Kidney (tissue), 14 donors: ENCODE results near the gene FXYD4. TPM values are rescaled to one million over a fixed set of nuclear protein-coding genes. Genes with fewer than 3 reads are reported as not detected.

ENCODE experiments used
- DNase-seq, 5 donors: peaks; one replicate each; pipeline ENCODE4 v3.0.0-alpha.2; 2013 to 2020
- FAIRE-seq: peaks from 2 replicates; lab custom pipeline; 2012; peaks lifted over from hg19 to GRCh38; lab: Jason Lieb, UNC
- H3K27ac ChIP-seq, 2 donors: one replicate each; pipeline ENCODE4 v1.7.0; 2013; ENCODE audit warnings: low read depth in 2 of 2, low read length in 2 of 2, inconsistent platforms in 1 of 2
- H3K27me3 ChIP-seq: one replicate; pipeline ENCODE4 v1.7.1; 2013; ENCODE audit warnings: low read length, inconsistent platforms; ENCODE audit not compliant: control insufficient read depth, insufficient read depth
- H3K36me3 ChIP-seq, 3 donors: one replicate each; pipeline versions ENCODE4 v1.7.0 to v1.7.1; 2013; ENCODE audit warnings: low read length in 3 of 3, control low read depth in 1 of 3, inconsistent platforms in 1 of 3; ENCODE audit not compliant: insufficient read depth in 3 of 3, control insufficient read depth in 2 of 3
- H3K4me1 ChIP-seq, 3 donors: one replicate each; pipeline versions ENCODE4 v1.7.0 to v1.7.1; 2013; ENCODE audit warnings: low read length in 3 of 3, inconsistent platforms in 1 of 3, low read depth in 1 of 3; ENCODE audit not compliant: control insufficient read depth in 2 of 3, insufficient read depth in 2 of 3
- H3K4me3 ChIP-seq, 3 donors: one replicate each; pipeline versions ENCODE4 v1.7.0 to v1.8.1; 2013; ENCODE audit warnings: low read length in 3 of 3, control low read depth in 1 of 3, inconsistent platforms in 1 of 3
- H3K9ac ChIP-seq, 3 donors: one replicate each; pipeline versions ENCODE4 v1.7.0 to v1.7.1; 2013; ENCODE audit warnings: low read length in 3 of 3, control low read depth in 1 of 3, inconsistent platforms in 1 of 3
- H3K9me3 ChIP-seq, 3 donors: one replicate each; pipeline versions ENCODE4 v1.7.0 to v1.7.1; 2013; ENCODE audit warnings: low read length in 3 of 3, control low read depth in 1 of 3, inconsistent platforms in 1 of 3; ENCODE audit not compliant: control insufficient read depth in 2 of 3, insufficient read depth in 1 of 3
- CTCF ChIP-seq: IDR thresholded peaks from 3 replicates; pipeline ENCODE4 v1.5.1; 2012; ENCODE audit warnings: mild to moderate bottlenecking, moderate library complexity, borderline replicate concordance; ENCODE audit not compliant: insufficient read depth; ENCODE audit errors: extremely low read depth
- intact Hi-C: fragments of 100-400 bp; cut with DNase I; formaldehyde crosslinking; loops from one replicate; pipeline ENCODE4 v1.11.1; 2022
- polyA plus RNA-seq: library from polyadenylated mRNA; stranded (reverse); fragments of 350-450 nt; fragmentation: Illumina TruSeq; extraction: RNeasy Lipid Tissue Mini Kit (QIAGEN cat#74804); gene quantifications from one replicate; pipeline ENCODE4 v1.2.3, GENCODE V29; 2014; ENCODE audit warnings: low read depth, low replicate concordance; ENCODE audit not compliant: insufficient read depth
- total RNA-seq: library from RNA; stranded (reverse); fragmentation: NEBNext Ultra II Directional; extraction: Animal tissue kit (Norgen Biotek cat#: 25700); gene quantifications from one replicate; pipeline ENCODE4 v1.2.1, GENCODE V29; 2021
- donor health status: control.
- donor health status: control.
- donor health status: control.
- donor health status: control.
- donor health status: control.
- donor health status: DM: yes; HTN: yes; CAD: no.
- donor health status: Normal renal cell carcinoma (clear cell type).

FXYD4 gene
- total and polyA plus RNA-seq, 2 donors from 2014 or later, result 109 to 392 TPM

GRCh38 chr10:43377424-43377883 is 6.0 kb downstream of the FXYD4 start:
- Histone ChIP-seq H3K9ac (no peak overlapping the region), H3K36me3 (no peaks in the 10 kb centered on the region), H3K4me3 (no peak overlapping the region), H3K9me3 (no peaks in the 10 kb centered on the region), H3K27ac (no peak overlapping the region), H3K4me1 (no peaks in the 10 kb centered on the region), H3K27me3 (no peaks in the 10 kb centered on the region)
- intact Hi-C loops, result no loop called here
- DNase-seq (peak; percentile 58 to 75 (median 73)), FAIRE-seq (no peak)
- peak; percentile 19 for TF ChIP-seq CTCF

- no peak overlapping the region for H3K27ac ChIP-seq
- no peak overlapping the region for H3K4me3 ChIP-seq
- H3K36me3 ChIP-seq, result peaks cover 0 to 6% (median 0%) of the 10 kb centered on the region in 3 donors
- no peak for DNase-seq
- FAIRE-seq, result no peak
- H3K4me1 ChIP-seq, result no peaks in the 10 kb centered on the region
- H3K9me3 ChIP-seq, result no peaks in the 10 kb centered on the region
- intact Hi-C loops, result no loop called here
- no peak for TF ChIP-seq CTCF
- H3K9ac ChIP-seq, result no peak overlapping the region
- no peaks in the 10 kb centered on the region for H3K27me3 ChIP-seq
Observed at GRCh38 chr10:43380610-43381222, 9.3 kb downstream of the FXYD4 start.

- H3K4me3 ChIP-seq, result no peak overlapping the region
- no peak for FAIRE-seq
- intact Hi-C loops, result no loop called here
- TF ChIP-seq CTCF, result no peak
- H3K27me3 ChIP-seq, result no peaks in the 10 kb centered on the region
- H3K36me3 ChIP-seq, result peaks cover 8 to 30% (median 17%) of the 10 kb centered on the region in 3 donors
- peak in 1 of 5 donors; percentile 35 for DNase-seq
- H3K27ac ChIP-seq, result no peak overlapping the region
- H3K9ac ChIP-seq, result no peak overlapping the region
- no peaks in the 10 kb centered on the region for H3K4me1 ChIP-seq
- no peaks in the 10 kb centered on the region for H3K9me3 ChIP-seq
Observed at GRCh38 chr10:43383204-43383971, 12.0 kb downstream of the FXYD4 start.
